K562 (cell line): ENCODE data around the gene MDN1. TPM values are rescaled to one million over a fixed set of nuclear protein-coding genes. Genes with fewer than 3 reads are reported as not detected.

Experiments used
- ATAC-seq: fragments of 200-7000 bp; cut with Tn5 transposase; 3 replicates; pipeline ENCODE4 v1.9.1; 2020; ENCODE audit warnings: moderate library complexity
- BruUV-seq: library from RNA; stranded (reverse); fragments of 400-500 nt; replicated peaks from 2 replicates; lab custom pipeline; 2021; lab: Mats Ljungman, UMichigan
- CTCF ChIA-PET: fragments of 300-600 bp; formaldehyde crosslinking; extraction: SDS; loops from one replicate; lab custom pipeline; 2021; ENCODE audit warnings: low intra/inter-chr PET ratio; lab: Yijun Ruan, JAX
- POLR2A ChIA-PET: fragments of 300-600, 350-650 bp; sonication (Branson Sonifier 250); formaldehyde crosslinking; extraction: SDS; loops from one replicate; lab custom pipeline; 2021; ENCODE audit warnings: antibody characterized with exemption, inconsistent platforms; lab: Yijun Ruan, JAX
- DNase-seq, 4 experiments: peaks; one replicate each; pipeline versions ENCODE4 v3.0.0 to v3.0.0-alpha.2; 2011 to 2018; ENCODE audit warnings: low spot score in 3 of 4, mixed read lengths in 3 of 4; ENCODE audit errors: extremely low read depth in 1 of 4
- FAIRE-seq: peaks from 2 replicates; lab custom pipeline; 2011; peaks lifted over from hg19 to GRCh38; lab: Jason Lieb, UNC
- H2AFZ ChIP-seq: 2 replicates; pipeline ENCODE4 v1.6.0; 2011; ENCODE audit warnings: low read depth, low read length, control low read depth, inconsistent platforms
- H3K27ac ChIP-seq: fragments of 200-600 bp; 3 replicates; pipeline ENCODE4 v1.8.0; 2011; ENCODE audit warnings: low read depth, mild to moderate bottlenecking, control low read depth, inconsistent platforms, low read length, moderate library complexity, mixed read lengths; ENCODE audit errors: extremely low read depth
- H3K27me3 ChIP-seq, 2 experiments: fragments of 300-600 bp in 1 of 2; 2 replicates in 1 of 2; 3 replicates in 1 of 2; pipeline versions ENCODE4 v1.6.0 to v1.8.0; 2011; ENCODE audit warnings: inconsistent platforms in 2 of 2, low read length in 2 of 2, mild to moderate bottlenecking in 1 of 2, mixed read lengths in 1 of 2, moderate library complexity in 1 of 2; ENCODE audit not compliant: control insufficient read depth in 2 of 2, insufficient read depth in 2 of 2
- H3K36me3 ChIP-seq: fragments of 300-600 bp; 3 replicates; pipeline ENCODE4 v1.8.0; 2011; ENCODE audit warnings: mild to moderate bottlenecking, low read length, inconsistent platforms; ENCODE audit not compliant: control insufficient read depth, insufficient read depth
- H3K4me1 ChIP-seq, 2 experiments: fragments of 200-600 bp in 1 of 2; replicated peaks in 1 of 2; 2 replicates in 1 of 2; 3 replicates in 1 of 2; pipeline versions ENCODE4 v1.5.1 to v1.8.0; 2011; ENCODE audit warnings: inconsistent platforms in 2 of 2, low read length in 2 of 2, mild to moderate bottlenecking in 1 of 2, mixed read lengths in 1 of 2, moderate library complexity in 1 of 2; ENCODE audit not compliant: control insufficient read depth in 2 of 2, insufficient read depth in 2 of 2
- H3K4me2 ChIP-seq: 2 replicates; pipeline ENCODE4 v1.6.1; 2011; ENCODE audit warnings: low read length, control low read depth, inconsistent platforms, mixed read lengths; ENCODE audit not compliant: insufficient read depth
- H3K4me3 ChIP-seq: fragments of 200-600 bp; sonication (generic), shearing (Covaris generic); 2 replicates; pipeline ENCODE4 v1.5.1; 2016; ENCODE audit warnings: control low read depth, inconsistent platforms
- H3K79me2 ChIP-seq: fragments of 200-600 bp; 3 replicates; pipeline ENCODE4 v1.8.0; 2011; ENCODE audit warnings: low read length, inconsistent platforms; ENCODE audit not compliant: control insufficient read depth, insufficient read depth
- H3K9ac ChIP-seq, 2 experiments: 2 replicates each; pipeline versions ENCODE4 v1.6.0 to v1.6.1; 2011; ENCODE audit warnings: low read depth in 2 of 2, low read length in 2 of 2, control low read depth in 1 of 2, inconsistent platforms in 1 of 2, mild to moderate bottlenecking in 1 of 2, mixed read lengths in 1 of 2; ENCODE audit not compliant: insufficient read depth in 1 of 2
- H3K9me1 ChIP-seq: one replicate; pipeline ENCODE4 v1.6.0; 2011; ENCODE audit warnings: inconsistent platforms, mild to moderate bottlenecking, low read length, moderate library complexity; ENCODE audit not compliant: control insufficient read depth, insufficient read depth
- H3K9me3 ChIP-seq: replicated peaks from 2 replicates; pipeline ENCODE4 v1.5.1; 2011; ENCODE audit warnings: low read depth, low read length, inconsistent platforms; ENCODE audit not compliant: control insufficient read depth, insufficient read depth
- H4K20me1 ChIP-seq: replicated peaks from 2 replicates; pipeline ENCODE4 v1.6.1; 2011; ENCODE audit warnings: low read length, inconsistent platforms, mixed read lengths; ENCODE audit not compliant: control insufficient read depth, insufficient read depth
- C11orf30 ChIP-seq: fragments of 450-650 bp; IDR thresholded peaks from 2 replicates; pipeline ENCODE4 v1.6.1; 2016; ENCODE audit warnings: low read depth, mild to moderate bottlenecking
- GABPA ChIP-seq: fragments of 200-800 bp; sonication (Bioruptor generic); conservative IDR thresholded peaks from 2 replicates; pipeline ENCODE4 v1.6.1; 2016; ENCODE audit warnings: low read depth, missing genetic modification characterization, missing compliant biosample characterization
- L3MBTL2 ChIP-seq: fragments of 450-650 bp; IDR thresholded peaks from 2 replicates; pipeline ENCODE4 v1.6.1; 2016; ENCODE audit warnings: mild to moderate bottlenecking, moderate library complexity
- MXD1 ChIP-seq: fragments of 250-450 bp; sonication (Bioruptor Pico); IDR thresholded peaks from 2 replicates; pipeline ENCODE4 v1.8.0; 2021; ENCODE audit warnings: borderline replicate concordance, mild to moderate bottlenecking, moderate library complexity; ENCODE audit not compliant: poor library complexity, severe bottlenecking
- PHB ChIP-seq: fragments of 250-450 bp; sonication (Bioruptor Pico); IDR thresholded peaks from 2 replicates; pipeline ENCODE4 v1.5.0; 2021
- SREBF2 ChIP-seq: sonication (generic); formaldehyde crosslinking; IDR thresholded peaks from 2 replicates; pipeline ENCODE4 v1.4.0; 2020; ENCODE audit warnings: mild to moderate bottlenecking, missing genetic modification reagents
- SUPT5H ChIP-seq: fragments of 450-650 bp; IDR thresholded peaks from 2 replicates; pipeline ENCODE4 v1.6.1; 2016
- TCF7L2 ChIP-seq: fragments of 150-350 bp; IDR thresholded peaks from 2 replicates; pipeline ENCODE4 v1.6.1; 2016; ENCODE audit warnings: low read depth, mild to moderate bottlenecking, low read length, moderate library complexity
- XRCC3 ChIP-seq: fragments of 450-650 bp; IDR thresholded peaks from 2 replicates; pipeline ENCODE4 v1.6.1; 2017; ENCODE audit warnings: mild to moderate bottlenecking, moderate library complexity
- ZNF212 ChIP-seq: fragments of 450-650 bp; formaldehyde crosslinking; IDR thresholded peaks from 2 replicates; pipeline ENCODE4 v1.4.0; 2020; ENCODE audit warnings: mild to moderate bottlenecking
- ZNF740 ChIP-seq, 3 experiments: fragments of 200-800 bp in 1 of 3; sonication (Bioruptor generic) in 1 of 3; sonication (generic) in 1 of 3; formaldehyde crosslinking in 1 of 3; IDR thresholded peaks; 2 replicates each; pipeline versions ENCODE4 v1.6.1 to v1.8.0; 2016 to 2022; ENCODE audit warnings: mild to moderate bottlenecking in 2 of 3, missing compliant biosample characterization in 2 of 3, missing genetic modification characterization in 2 of 3, missing genetic modification reagents in 1 of 3
- WGBS: fragments of 100-300 bp; shearing (Covaris generic); methylation state at CpG from one replicate; pipeline ENCODE4 v1.1.6; 2016; ENCODE audit warnings: low coverage, mixed read lengths; ENCODE audit not compliant: insufficient coverage; ENCODE audit errors: missing lambda C conversion rate; 5-methylcytosine and 5-hydroxymethylcytosine counted together
- in situ Hi-C: fragments of 300-500 bp; cut with MboI; formaldehyde crosslinking; loops from 4 replicates; pipeline ENCODE4 v1.15.0; 2018; ENCODE audit warnings: inconsistent platforms, mixed read lengths
- intact Hi-C: fragments of 100-400 bp; cut with micrococcal nuclease; formaldehyde crosslinking; loops from 2 replicates; pipeline ENCODE4 v1.14.2; 2022
- polyA plus RNA-seq, 8 experiments: library from polyadenylated mRNA; depleted of rRNA in 4 of 8; stranded (reverse) in 5 of 8; unstranded in 3 of 8; fragments of >200 nt; fragmentation: Nextera tagmentation in 2 of 8; fragmentation: Illumina TruSeq in 1 of 8; extraction: Ambion mirVana in 2 of 8; extraction: Trizol in 1 of 8; gene quantifications; 2 replicates each; pipeline versions ENCODE4 v1.2.1 to v1.2.3, GENCODE V29; 2011 to 2014; ENCODE audit warnings: inconsistent platforms in 1 of 8, missing spikeins in 1 of 8
- total RNA-seq, 7 experiments: library from RNA; depleted of rRNA in 6 of 7; stranded (reverse); fragments of >200 nt in 6 of 7; fragmentation: Illumina TruSeq in 2 of 7; extraction: Trizol in 2 of 7; gene quantifications; 2 replicates each; pipeline versions ENCODE4 v1.2.1 to v1.2.3, GENCODE V29; 2011 to 2021; ENCODE audit warnings: low replicate concordance in 1 of 7
- TF ChIP-seq, protein P1 (sequence below): sonication (generic); formaldehyde crosslinking; IDR thresholded peaks from 2 replicates; pipeline ENCODE4 v1.8.1; 2023; ENCODE audit warnings: mild to moderate bottlenecking, missing genetic modification reagents

MDN1 gene
- total and polyA plus RNA-seq, 9 of the 15 experiments (the other 6 are each of a cell fraction or from before 2014, with no cell fraction given): 25.6 to 93.6 (median 43.0) TPM

DNA sequence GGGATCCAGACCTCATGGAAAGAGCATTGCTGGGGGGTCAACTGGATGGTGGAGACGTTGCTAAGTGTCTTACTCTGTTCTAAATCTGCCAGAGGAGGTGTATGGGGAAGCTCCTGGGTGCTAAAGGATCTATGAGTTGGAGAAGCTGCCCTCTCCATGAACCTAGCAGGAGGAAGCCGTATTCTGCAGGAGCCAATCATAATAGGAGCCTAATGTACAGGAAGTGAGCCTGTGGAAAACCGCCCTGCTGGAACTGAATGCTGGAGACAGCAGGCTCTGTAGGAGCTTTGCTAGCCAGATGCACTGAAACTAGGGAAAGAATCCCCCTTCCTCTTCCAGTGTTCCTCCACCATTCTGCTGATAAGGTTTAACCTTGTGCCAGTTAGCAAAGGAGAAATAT lies 20.9 kb upstream of the MDN1 start:
- peak; percentile 69 for ATAC-seq
- no peak overlapping the region for H2AFZ ChIP-seq
- TF ChIP-seq MXD1 (CRISPR knock-in tag) (no peak), L3MBTL2 (no peak), PHB (no peak)
- H3K9me1 ChIP-seq: no peaks in the 10 kb centered on the region
- in situ Hi-C loops: no loop called here
- no peaks in the 10 kb centered on the region for H3K9me3 ChIP-seq
- ChIA-PET POLR2A (interaction anchor here (1.0 to 2.3 kb wide), 5 partner anchors 8 to 15 kb away, joined by 3 to 9 read pairs (median 4); partner anchors contain the start of gene CASP8AP2), CTCF (no interaction called here)
- no peak overlapping the region for H3K9ac ChIP-seq
- peaks cover 72% of the 10 kb centered on the region for H3K79me2 ChIP-seq
- no peaks in the 10 kb centered on the region for H4K20me1 ChIP-seq
- peaks cover 40% of the 10 kb centered on the region; the same call in 2 of the 3 replicates for H3K36me3 ChIP-seq
- no peak overlapping the region for H3K4me3 ChIP-seq
- H3K27me3 ChIP-seq: no peaks in the 10 kb centered on the region
- H3K4me2 ChIP-seq: no peak overlapping the region
- no peak overlapping the region for H3K27ac ChIP-seq
- DNase-seq: peak in 2 of 4 experiments; percentile 11 to 25
- no TSS peak for BruUV-seq
- no peak for FAIRE-seq
- H3K4me1 ChIP-seq: peaks cover 0 to 6% of the 10 kb centered on the region in 2 experiments; a peak in 1 of 5 replicates
- WGBS: 50% methylated on average over 3 of the region's 3 CpGs
- intact Hi-C loops: no loop called here

DNA sequence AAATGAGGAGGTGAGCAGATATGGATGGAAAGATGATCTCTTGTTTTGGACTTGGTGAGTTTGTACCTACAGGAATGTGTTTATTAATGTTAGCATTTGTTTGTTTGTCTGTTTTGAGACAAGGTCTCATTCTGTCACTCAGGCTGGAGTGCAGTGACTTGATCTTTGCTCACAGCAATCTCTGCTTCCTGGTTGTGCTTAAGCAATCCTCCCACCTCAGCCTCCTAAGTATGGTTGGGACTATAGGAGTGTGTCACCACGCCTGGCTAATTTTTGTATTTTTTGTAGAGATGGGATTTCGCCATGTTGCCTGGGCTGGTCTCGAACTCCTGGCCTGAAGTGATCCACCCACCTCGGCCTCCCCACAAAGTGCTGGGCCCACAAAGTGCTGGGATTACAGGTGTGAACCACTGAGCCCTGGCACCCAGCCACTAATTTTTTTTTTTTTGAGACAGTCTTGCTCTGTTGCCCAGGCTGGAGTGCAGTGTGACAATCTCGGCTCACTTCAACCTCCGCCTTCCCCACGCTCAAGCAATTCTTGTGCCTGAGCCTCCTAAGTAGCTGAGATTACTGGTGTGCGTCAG lies 17.1 kb upstream of the MDN1 start:
- DNase-seq: no peak
- Histone ChIP-seq H3K9me1 (no peaks in the 10 kb centered on the region), H3K36me3 (peaks cover 62% of the 10 kb centered on the region), H3K79me2 (peaks cover 66% of the 10 kb centered on the region), H3K4me2 (no peak overlapping the region), H3K4me3 (no peak overlapping the region), H3K9me3 (no peaks in the 10 kb centered on the region), H4K20me1 (no peaks in the 10 kb centered on the region), H3K27ac (no peak overlapping the region), H3K4me1 (peaks cover 0 to 6% of the 10 kb centered on the region in 2 experiments; a peak in 1 of 5 replicates), H2AFZ (no peak overlapping the region)
- CTCF ChIA-PET: no interaction called here
- no peak for FAIRE-seq
- ATAC-seq: no peak
- no TSS peak for BruUV-seq
- POLR2A ChIA-PET: interaction anchor here (1.3 kb wide), 1 partner anchor 17 kb away, joined by 4 read pairs; the partner anchor contains the start of gene MDN1
- intact Hi-C loops (no loop called here), in situ Hi-C loops (no loop called here)
- no peak for TF ChIP-seq C11orf30
- TF ChIP-seq TCF7L2: no peak
- TF ChIP-seq, protein P1, sequence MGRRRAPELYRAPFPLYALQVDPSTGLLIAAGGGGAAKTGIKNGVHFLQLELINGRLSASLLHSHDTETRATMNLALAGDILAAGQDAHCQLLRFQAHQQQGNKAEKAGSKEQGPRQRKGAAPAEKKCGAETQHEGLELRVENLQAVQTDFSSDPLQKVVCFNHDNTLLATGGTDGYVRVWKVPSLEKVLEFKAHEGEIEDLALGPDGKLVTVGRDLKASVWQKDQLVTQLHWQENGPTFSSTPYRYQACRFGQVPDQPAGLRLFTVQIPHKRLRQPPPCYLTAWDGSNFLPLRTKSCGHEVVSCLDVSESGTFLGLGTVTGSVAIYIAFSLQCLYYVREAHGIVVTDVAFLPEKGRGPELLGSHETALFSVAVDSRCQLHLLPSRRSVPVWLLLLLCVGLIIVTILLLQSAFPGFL (CRISPR knock-in tag): no peak
- no peak for TF ChIP-seq ZNF212 (CRISPR knock-in tag)
- TF ChIP-seq GABPA (tag): no peak
- TF ChIP-seq XRCC3: no peak
- TF ChIP-seq SUPT5H: peak; percentile 39; the same call in 1 of the 2 replicates
- no peak for TF ChIP-seq SREBF2 (CRISPR knock-in tag)
- no peak for TF ChIP-seq ZNF740 (CRISPR knock-in tag; IDR thresholded peaks at IDR 0.05)
- TF ChIP-seq ZNF740 (tag; IDR thresholded peaks at IDR 0.05): no peak
- TF ChIP-seq, all 486 proteins: peak for 1
- no peaks in the 10 kb centered on the region for H3K27me3 ChIP-seq
- H3K9ac ChIP-seq: no peak overlapping the region
- 94% methylated on average over 6 of the region's 8 CpGs for WGBS
